Body of pancreas (tissue), 4 donors: Measurements from ENCODE around the gene CSPG4. TPM values are rescaled to one million over a fixed set of nuclear protein-coding genes. Genes with fewer than 3 reads are reported as not detected.
"Not testable (repeated sequence)": the region's sequence is repeated elsewhere in the genome, so short reads cannot be mapped to it uniquely, and the experiment has no call there.

Experiments used
- ATAC-seq: fragments of 150-250 bp; one replicate; pipeline ENCODE4 v1.9.1; 2016
- DNase-seq, 4 donors: peaks; one replicate each; pipeline ENCODE4 v3.0.0-alpha.2; 2019
- H3K27ac ChIP-seq, 4 donors: fragments of 200-600 bp; sonication (generic); 1 replicate in 3 of 4; 2 replicates in 1 of 4; pipeline versions ENCODE4 v1.5.1 to v1.6.1; 2016 to 2019; ENCODE audit warnings: mild to moderate bottlenecking in 1 of 4, mixed read lengths in 1 of 4, moderate library complexity in 1 of 4
- H3K27me3 ChIP-seq, 2 donors: fragments of 200-600 bp; sonication (generic); one replicate each; pipeline ENCODE4 v1.6.0; 2016; ENCODE audit warnings: mild to moderate bottlenecking in 1 of 2
- H3K36me3 ChIP-seq, 2 donors: fragments of 200-600 bp; sonication (generic); replicated peaks in 1 of 2; 2 replicates each; pipeline ENCODE4 v1.5.1; 2016; ENCODE audit warnings: low read depth in 2 of 2; ENCODE audit not compliant: insufficient read depth in 1 of 2
- H3K4me1 ChIP-seq: fragments of 200-600 bp; sonication (generic); one replicate; pipeline ENCODE4 v1.6.0; 2016
- H3K4me3 ChIP-seq, 2 donors: fragments of 200-600 bp; sonication (generic); 1 replicate in 1 of 2; 2 replicates in 1 of 2; pipeline ENCODE4 v1.5.1; 2016 to 2019
- H3K9me3 ChIP-seq, 3 donors: fragments of 200-600 bp; sonication (generic); 1 replicate in 2 of 3; 2 replicates in 1 of 3; pipeline ENCODE4 v1.5.1; 2016
- POLR2A ChIP-seq, 3 donors: fragments of 450-650 bp; IDR thresholded peaks; one replicate each; pipeline ENCODE4 v1.6.1; 2016; ENCODE audit warnings: antibody characterized with exemption in 3 of 3, mild to moderate bottlenecking in 2 of 3
- WGBS, 2 donors: methylation state at CpG; one replicate each; pipeline ENCODE4 v1.1.5; 2017; 5-methylcytosine and 5-hydroxymethylcytosine counted together
- intact Hi-C: fragments of 100-400 bp; cut with DNase I; formaldehyde crosslinking; loops from one replicate; pipeline ENCODE4 v1.15.1; 2023
- total RNA-seq, 2 donors: library from RNA; depleted of rRNA; stranded (reverse); fragments of >200 nt; gene quantifications; one replicate each; pipeline ENCODE4 v1.1.0, GENCODE V29; 2016
- TF ChIP-seq, protein P1 (sequence below), 7 experiments: fragments of 450-650 bp in 4 of 7; fragments of 200-600 bp in 3 of 7; sonication (generic) in 3 of 7; IDR thresholded peaks; one replicate each; pipeline ENCODE4 v1.5.1; 2016 to 2019; ENCODE audit warnings: antibody characterized with exemption in 7 of 7

The CSPG4 gene
- total RNA-seq, 2 donors from 2014 or later = 3.1 to 13.8 TPM

DNA sequence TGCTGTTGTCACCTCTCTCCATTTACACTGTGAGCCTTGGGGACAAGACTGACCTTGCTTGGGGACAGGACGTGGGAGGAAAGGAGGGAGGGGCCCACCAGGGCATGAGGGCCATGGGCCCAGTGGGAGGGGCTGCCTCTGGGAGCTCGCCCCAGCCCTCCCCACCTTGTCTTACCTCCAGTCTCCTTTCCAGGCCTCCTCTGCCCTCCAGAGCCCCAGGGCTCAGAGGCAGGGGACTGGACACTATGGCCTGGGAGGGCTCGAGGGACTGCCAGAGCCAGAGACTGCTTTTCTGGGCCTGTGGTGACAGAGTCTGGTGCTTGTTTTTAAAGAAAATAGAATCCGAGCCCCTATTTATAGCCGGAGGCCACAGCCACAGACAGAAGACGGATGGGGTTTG lies 10.2 kb downstream of the CSPG4 start:
- ATAC-seq (no peak), DNase-seq (no peak)
- WGBS, 2 donors = 70% methylated on average over 6 of the region's 6 CpGs; no CpG with 5 or more reads in 1 of the 2 donors
- Histone ChIP-seq H3K27ac (no peak overlapping the region), H3K4me3 (no peak overlapping the region), H3K27me3 (no peaks in the 10 kb centered on the region), H3K9me3 (no peaks in the 10 kb centered on the region), H3K4me1 (no peaks in the 10 kb centered on the region), H3K36me3 (no peaks in the 10 kb centered on the region)
- intact Hi-C loops = no loop called here
- TF ChIP-seq, protein P1, sequence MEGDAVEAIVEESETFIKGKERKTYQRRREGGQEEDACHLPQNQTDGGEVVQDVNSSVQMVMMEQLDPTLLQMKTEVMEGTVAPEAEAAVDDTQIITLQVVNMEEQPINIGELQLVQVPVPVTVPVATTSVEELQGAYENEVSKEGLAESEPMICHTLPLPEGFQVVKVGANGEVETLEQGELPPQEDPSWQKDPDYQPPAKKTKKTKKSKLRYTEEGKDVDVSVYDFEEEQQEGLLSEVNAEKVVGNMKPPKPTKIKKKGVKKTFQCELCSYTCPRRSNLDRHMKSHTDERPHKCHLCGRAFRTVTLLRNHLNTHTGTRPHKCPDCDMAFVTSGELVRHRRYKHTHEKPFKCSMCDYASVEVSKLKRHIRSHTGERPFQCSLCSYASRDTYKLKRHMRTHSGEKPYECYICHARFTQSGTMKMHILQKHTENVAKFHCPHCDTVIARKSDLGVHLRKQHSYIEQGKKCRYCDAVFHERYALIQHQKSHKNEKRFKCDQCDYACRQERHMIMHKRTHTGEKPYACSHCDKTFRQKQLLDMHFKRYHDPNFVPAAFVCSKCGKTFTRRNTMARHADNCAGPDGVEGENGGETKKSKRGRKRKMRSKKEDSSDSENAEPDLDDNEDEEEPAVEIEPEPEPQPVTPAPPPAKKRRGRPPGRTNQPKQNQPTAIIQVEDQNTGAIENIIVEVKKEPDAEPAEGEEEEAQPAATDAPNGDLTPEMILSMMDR (IDR thresholded peaks at IDR 0.05) = no peak
- no peak for TF ChIP-seq POLR2A (IDR thresholded peaks at IDR 0.05)

DNA sequence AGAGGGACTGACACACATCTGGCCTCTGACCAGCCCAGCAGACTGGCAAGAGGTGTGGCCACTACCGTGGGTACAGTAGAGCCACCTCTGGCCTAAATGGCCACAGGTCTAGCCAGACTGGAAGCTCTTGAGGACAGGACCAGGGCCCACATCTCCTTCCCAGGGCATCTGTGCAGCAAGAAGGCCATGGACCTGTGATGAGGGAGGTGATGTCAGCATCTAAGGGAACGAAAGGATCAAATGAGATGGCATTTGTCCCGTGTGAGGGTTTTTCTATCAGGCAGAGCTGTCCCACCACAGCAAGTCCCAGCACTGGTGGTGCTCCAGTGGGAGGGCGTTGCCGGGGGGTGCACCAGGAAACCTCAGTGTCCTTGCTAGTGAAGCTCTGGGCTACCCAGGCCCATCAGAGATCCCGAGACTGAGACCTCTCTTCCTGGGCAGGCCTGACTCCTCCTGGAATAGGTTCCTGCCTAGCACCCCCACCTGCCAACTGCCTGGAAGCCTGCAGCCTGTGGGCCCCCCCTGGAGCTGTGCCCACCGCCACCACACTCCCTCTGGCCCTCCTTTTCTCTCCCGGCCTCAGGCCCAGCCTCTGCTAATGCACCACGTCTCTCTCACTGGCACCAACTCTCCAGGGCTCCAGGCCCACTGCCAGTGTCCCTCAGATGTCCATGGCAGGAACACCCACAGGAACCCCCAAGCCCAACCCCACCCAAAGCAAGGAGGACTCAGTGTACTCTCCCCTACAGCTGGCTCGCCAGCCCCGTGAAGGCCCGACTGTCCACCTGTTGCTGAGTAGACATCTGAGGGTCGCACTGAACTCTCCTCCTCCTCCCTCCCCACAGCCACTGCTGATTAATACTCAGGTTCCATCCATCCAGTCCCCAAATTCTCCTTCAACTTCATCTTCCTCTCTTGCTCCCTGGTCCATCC lies 11.3 kb downstream of the CSPG4 start:
- intact Hi-C loops, H3K4me1 ChIP-seq, H3K27ac ChIP-seq, H3K27me3 ChIP-seq, H3K9me3 ChIP-seq, DNase-seq, H3K36me3 ChIP-seq, H3K4me3 ChIP-seq, ATAC-seq: not testable (repeated sequence)
- WGBS, 2 donors = 76 to 78% methylated on average over 10 to 13 of the region's 13 CpGs

DNA sequence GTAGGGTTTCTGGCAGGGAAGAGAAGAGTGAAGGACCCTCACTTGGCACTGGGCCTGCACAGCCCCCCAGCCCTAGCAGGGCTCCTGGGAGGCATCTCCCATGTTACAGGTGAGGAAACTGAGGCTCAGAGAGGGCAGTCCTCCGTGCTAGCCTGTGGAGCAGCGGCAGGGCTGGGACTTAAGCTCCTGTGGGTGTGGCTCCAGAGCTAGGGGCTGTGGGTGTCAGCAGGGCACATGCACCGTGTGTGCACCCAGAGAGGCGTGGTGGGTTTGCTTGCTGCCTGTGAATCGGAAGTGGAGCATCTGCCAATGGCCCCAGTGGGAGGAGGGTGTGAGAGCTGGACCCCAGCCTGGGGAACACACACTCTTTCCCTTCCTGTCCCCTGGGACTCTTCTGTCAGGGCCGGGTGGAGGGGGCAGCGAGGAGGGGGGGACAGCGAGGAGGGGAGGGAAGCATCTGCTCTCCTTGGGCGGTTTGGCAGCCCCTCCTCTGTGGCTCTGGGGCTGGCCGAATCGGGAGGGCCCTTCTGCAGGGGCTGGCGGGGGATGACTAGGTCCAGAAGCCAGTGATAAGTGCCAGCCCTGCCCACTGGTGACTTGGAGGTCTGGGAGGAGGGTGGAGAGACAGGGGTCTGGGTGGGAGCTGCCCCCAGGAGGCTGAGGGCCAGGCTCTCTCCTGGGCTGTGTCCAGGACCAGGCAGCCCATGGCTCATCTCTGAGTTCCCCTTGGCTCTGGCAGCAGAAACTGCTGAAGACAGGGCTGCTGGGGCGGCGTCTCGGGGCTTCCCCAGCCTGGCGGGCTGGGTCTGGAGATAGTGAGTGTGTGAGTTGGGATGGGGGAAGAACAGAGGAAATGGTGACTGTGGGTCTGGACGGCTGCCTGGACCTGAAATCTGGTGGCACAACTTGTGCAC lies 12.4 kb downstream of the CSPG4 start:
- intact Hi-C loops, H3K27me3 ChIP-seq, H3K27ac ChIP-seq, H3K4me1 ChIP-seq, ATAC-seq, H3K4me3 ChIP-seq, H3K9me3 ChIP-seq, H3K36me3 ChIP-seq: not testable (repeated sequence)
- DNase-seq = peak in 1 of 4 donors; percentile 37
- WGBS, 2 donors = 50 to 60% methylated on average over 2 to 14 of the region's 17 CpGs

DNA sequence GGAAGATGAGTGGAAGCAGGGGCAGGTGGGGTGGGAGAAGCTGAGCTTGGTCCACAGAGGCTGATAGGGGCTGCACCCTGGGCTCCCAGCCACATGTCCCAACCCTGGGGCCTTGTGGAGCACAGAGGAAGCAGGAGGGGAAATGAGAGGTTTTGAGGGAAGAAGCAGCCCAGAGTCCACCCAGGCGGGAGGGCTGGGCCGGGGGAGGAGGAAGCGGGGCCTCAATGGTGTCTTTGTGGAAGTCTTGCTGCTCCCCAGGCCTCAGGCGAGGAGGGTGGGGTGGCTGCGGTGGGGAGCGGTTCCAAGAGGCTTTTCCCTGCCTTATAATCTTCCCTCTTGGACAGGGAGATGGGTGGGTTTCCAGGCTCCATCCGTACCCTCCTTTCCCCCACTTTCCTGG lies 13.1 kb downstream of the CSPG4 start:
- intact Hi-C loops, H3K9me3 ChIP-seq, H3K4me1 ChIP-seq, DNase-seq, H3K36me3 ChIP-seq, ATAC-seq, H3K4me3 ChIP-seq, H3K27me3 ChIP-seq, H3K27ac ChIP-seq: not testable (repeated sequence)
- 71 to 74% methylated on average over 7 of the region's 7 CpGs for WGBS, 2 donors

DNA sequence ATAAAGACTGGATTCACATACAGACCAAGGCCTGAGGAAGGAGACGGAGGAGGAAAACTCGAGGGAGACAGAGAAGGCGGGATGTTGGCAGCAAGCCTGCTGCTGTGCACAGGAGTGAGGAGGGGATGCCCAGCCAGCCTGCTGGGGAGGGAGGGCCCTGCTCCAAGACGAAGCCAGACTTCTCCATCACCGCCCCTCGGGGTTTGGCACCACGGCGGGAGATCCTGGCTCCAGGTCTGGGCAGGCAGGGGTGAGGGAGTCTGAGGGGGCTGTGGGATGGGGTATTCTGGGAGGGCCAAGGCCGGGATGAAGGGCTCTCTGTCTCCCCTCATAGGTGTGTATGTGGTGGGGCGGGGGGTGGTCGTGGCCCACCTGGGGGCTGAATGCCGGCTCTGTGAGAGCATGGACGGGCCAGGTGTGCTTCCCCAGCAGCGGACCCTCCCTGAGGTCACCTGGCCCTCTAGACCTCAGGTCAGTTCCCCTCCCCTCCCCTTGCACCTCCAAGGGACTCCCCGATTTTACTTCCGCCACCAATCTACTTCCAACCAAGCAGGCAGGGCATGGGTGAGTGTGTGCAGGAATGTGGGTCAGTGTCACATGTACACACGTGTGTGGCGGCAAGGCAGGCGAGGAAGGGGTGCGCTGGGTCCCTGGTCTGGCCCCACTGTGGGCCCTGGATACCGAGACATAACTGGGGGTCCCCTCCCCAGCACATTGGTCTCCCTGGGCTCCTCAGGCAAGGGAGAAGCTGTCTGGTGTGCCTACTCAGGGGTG lies 14.5 kb downstream of the CSPG4 start:
- peaks cover 16% of the 10 kb centered on the region for H3K4me1 ChIP-seq
- not testable (repeated sequence) for ATAC-seq

DNA sequence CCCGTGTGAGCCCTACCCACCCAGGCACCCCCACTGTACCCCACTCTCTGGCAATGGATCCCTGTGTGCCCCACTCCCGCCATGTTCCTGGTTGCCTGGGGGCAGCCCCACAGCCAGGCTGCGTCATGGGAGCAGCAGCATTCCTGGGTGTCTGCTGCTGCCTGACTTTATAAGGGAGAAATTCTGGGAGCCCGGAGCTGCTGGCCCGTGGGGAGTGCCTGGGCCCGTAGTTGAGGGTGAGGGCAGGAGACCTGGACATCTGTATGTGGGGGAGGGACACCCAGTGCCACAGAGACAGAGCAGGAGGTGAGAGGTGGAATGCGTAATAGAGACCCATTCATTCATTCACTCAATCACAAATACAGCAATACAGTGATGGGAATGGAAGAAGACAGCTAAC lies 15.1 kb downstream of the CSPG4 start:
- H3K36me3 ChIP-seq = no peaks in the 10 kb centered on the region
- ATAC-seq (no peak), DNase-seq (no peak)
- 82 to 88% methylated on average over 6 to 7 of the region's 7 CpGs for WGBS, 2 donors
- no peaks in the 10 kb centered on the region for H3K9me3 ChIP-seq
- intact Hi-C loops = no loop called here
- H3K27ac ChIP-seq = no peak overlapping the region
- H3K27me3 ChIP-seq = no peaks in the 10 kb centered on the region
- peaks cover 16% of the 10 kb centered on the region for H3K4me1 ChIP-seq
- no peak for TF ChIP-seq POLR2A (IDR thresholded peaks at IDR 0.05)
- TF ChIP-seq, protein P1 (IDR thresholded peaks at IDR 0.05) = no peak
- no peak overlapping the region for H3K4me3 ChIP-seq

More for the DNA sequence above, 14.5 kb downstream of the CSPG4 start:
- H3K4me3 ChIP-seq, H3K9me3 ChIP-seq, H3K27ac ChIP-seq, H3K27me3 ChIP-seq, H3K36me3 ChIP-seq, intact Hi-C loops, DNase-seq: not testable (repeated sequence)
- 68 to 77% methylated on average over 12 to 18 of the region's 21 CpGs for WGBS, 2 donors
